Endothelial cell of umbilical vein (primary cell): ENCODE results near the gene SH3BP1. TPM values are rescaled to one million over a fixed set of nuclear protein-coding genes. Genes with fewer than 3 reads are reported as not detected.

Experiments used
- BruUV-seq: library from RNA; stranded (reverse); fragments of 400-500 nt; replicated peaks from 2 replicates; lab custom pipeline; 2021; lab: Mats Ljungman, UMichigan
- CTCF ChIA-PET: fragments of 300-600, 350-600 bp; sonication (Branson Sonifier 250); formaldehyde crosslinking; loops from one replicate; lab custom pipeline; 2021; ENCODE audit warnings: antibody characterized with exemption, inconsistent platforms; lab: Charles Lee
- POLR2A ChIA-PET: fragments of 300-600, 350-600 bp; sonication (Branson Sonifier 250); formaldehyde crosslinking; loops from one replicate; lab custom pipeline; 2021; ENCODE audit warnings: antibody characterized with exemption, inconsistent platforms; lab: Charles Lee
- DNase-seq: peaks from one replicate; pipeline ENCODE4 v3.0.0-alpha.2; 2011; ENCODE audit warnings: low read depth, low spot score
- FAIRE-seq: peaks from 2 replicates; lab custom pipeline; 2011; peaks lifted over from hg19 to GRCh38; lab: Jason Lieb, UNC
- H2AFZ ChIP-seq: 2 replicates; pipeline ENCODE4 v1.6.0; 2012; ENCODE audit warnings: low read depth, low read length, control low read depth, inconsistent platforms
- H3K27ac ChIP-seq: 2 replicates; pipeline ENCODE4 v1.5.1; 2011; ENCODE audit warnings: low read depth, mild to moderate bottlenecking, control low read depth, low read length, moderate library complexity; ENCODE audit not compliant: insufficient read depth
- H3K27me3 ChIP-seq, 2 experiments: 2 replicates each; pipeline versions ENCODE4 v1.6.0 to v1.6.1; 2011; ENCODE audit warnings: low read length in 2 of 2, mixed read lengths in 1 of 2; ENCODE audit not compliant: control insufficient read depth in 2 of 2, insufficient read depth in 2 of 2
- H3K36me3 ChIP-seq, 2 experiments: 2 replicates in 1 of 2; 3 replicates in 1 of 2; pipeline ENCODE4 v1.5.1; 2011; ENCODE audit warnings: low read length in 2 of 2, mild to moderate bottlenecking in 1 of 2, moderate library complexity in 1 of 2; ENCODE audit not compliant: control insufficient read depth in 2 of 2, insufficient read depth in 2 of 2; ENCODE audit errors: extremely low read depth in 1 of 2
- H3K4me1 ChIP-seq: 3 replicates; pipeline ENCODE4 v1.5.1; 2011; ENCODE audit warnings: mild to moderate bottlenecking, low read length; ENCODE audit not compliant: control insufficient read depth, insufficient read depth; ENCODE audit errors: extremely low read depth
- H3K4me2 ChIP-seq: 2 replicates; pipeline ENCODE4 v1.6.1; 2011; ENCODE audit warnings: low read length, control low read depth, mixed read lengths; ENCODE audit not compliant: insufficient read depth
- H3K4me3 ChIP-seq, 3 experiments: fragments of 200-600 bp in 1 of 3; sonication (generic), shearing (Covaris generic) in 1 of 3; replicated peaks in 1 of 3; 2 replicates each; pipeline ENCODE4 v1.5.1; 2011 to 2016; ENCODE audit warnings: control low read depth in 3 of 3, low read length in 3 of 3, mild to moderate bottlenecking in 2 of 3, inconsistent platforms in 1 of 3, low read depth in 1 of 3, moderate library complexity in 1 of 3; ENCODE audit not compliant: insufficient read depth in 1 of 3
- H3K79me2 ChIP-seq: 2 replicates; pipeline ENCODE4 v1.6.0; 2012; ENCODE audit warnings: low read length, inconsistent platforms; ENCODE audit not compliant: control insufficient read depth, insufficient read depth
- H3K9ac ChIP-seq: replicated peaks from 2 replicates; pipeline ENCODE3; 2011; ENCODE audit warnings: low read length, control low read depth; ENCODE audit not compliant: insufficient read depth; ENCODE audit errors: extremely low read depth
- H3K9me1 ChIP-seq: replicated peaks from 3 replicates; pipeline ENCODE4 v1.6.0; 2011; ENCODE audit warnings: mild to moderate bottlenecking, low read length; ENCODE audit not compliant: control insufficient read depth, insufficient read depth; ENCODE audit errors: extremely low read depth
- H3K9me3 ChIP-seq: replicated peaks from 2 replicates; pipeline ENCODE4 v1.5.1; 2012; ENCODE audit warnings: low read length, inconsistent platforms; ENCODE audit not compliant: control insufficient read depth, insufficient read depth
- H4K20me1 ChIP-seq: replicated peaks from 2 replicates; pipeline ENCODE3; 2011; ENCODE audit warnings: mild to moderate bottlenecking, low read length; ENCODE audit not compliant: control insufficient read depth, insufficient read depth; ENCODE audit errors: extremely low read depth
- CTCF ChIP-seq, 2 donors: IDR thresholded peaks; 1 replicate in 1 of 2; 2 replicates in 1 of 2; pipeline ENCODE4 v1.5.1; 2011; ENCODE audit warnings: low read length in 2 of 2, mild to moderate bottlenecking in 2 of 2, moderate library complexity in 2 of 2, control low read depth in 1 of 2, inconsistent platforms in 1 of 2, low read depth in 1 of 2; ENCODE audit not compliant: insufficient read depth in 1 of 2; ENCODE audit errors: extremely low read depth in 1 of 2
- EZH2 ChIP-seq: IDR thresholded peaks from 2 replicates; pipeline ENCODE4 v1.6.1; 2012; ENCODE audit warnings: borderline replicate concordance, low read depth, mild to moderate bottlenecking, moderate library complexity, low read length, inconsistent platforms; ENCODE audit not compliant: severe bottlenecking
- FOS ChIP-seq: IDR thresholded peaks from 2 replicates; pipeline ENCODE4 v1.6.1; 2011; ENCODE audit warnings: mild to moderate bottlenecking, low read length, moderate library complexity, borderline replicate concordance; ENCODE audit not compliant: insufficient read depth
- GATA2 ChIP-seq: IDR thresholded peaks from 2 replicates; pipeline ENCODE4 v1.7.0; 2011; ENCODE audit warnings: low read depth, mild to moderate bottlenecking, moderate library complexity, mixed read lengths, low read length; ENCODE audit not compliant: insufficient read length, insufficient read depth
- JUN ChIP-seq: IDR thresholded peaks from 2 replicates; pipeline ENCODE4 v1.6.1; 2011; ENCODE audit warnings: borderline replicate concordance, low read depth; ENCODE audit not compliant: insufficient read length, insufficient read depth
- MAX ChIP-seq: IDR thresholded peaks from 2 replicates; pipeline ENCODE4 v1.6.1; 2011; ENCODE audit not compliant: insufficient read depth, insufficient read length
- MYC ChIP-seq: IDR thresholded peaks from one replicate; pipeline ENCODE4 v1.6.1; 2011; ENCODE audit warnings: mild to moderate bottlenecking, low read depth, low read length
- POLR2A ChIP-seq: IDR thresholded peaks from 2 replicates; pipeline ENCODE4 v1.6.1; 2012; ENCODE audit warnings: low read depth, mild to moderate bottlenecking, control low read depth, low read length
- POLR2AphosphoS5 ChIP-seq: IDR thresholded peaks from 2 replicates; pipeline ENCODE4 v1.6.1; 2012; ENCODE audit warnings: low read depth, mild to moderate bottlenecking, control low read depth, low read length, moderate library complexity; ENCODE audit not compliant: insufficient read depth
- dilution Hi-C: fragments of 300-500 bp; cut with MboI; formaldehyde crosslinking; loops from one replicate; pipeline ENCODE4 v1.15.0; 2019; ENCODE audit warnings: low sequenced_read_pairs; ENCODE audit not compliant: extremely low pct_ligation_motif_present
- intact Hi-C: fragments of 100-400 bp; cut with micrococcal nuclease; formaldehyde crosslinking; loops from one replicate; pipeline ENCODE4 v1.10.0; 2022
- polyA plus RNA-seq, 4 experiments: library from polyadenylated mRNA; depleted of rRNA in 3 of 4; stranded (reverse) in 3 of 4; unstranded in 1 of 4; fragments of >200 nt; gene quantifications; 2 replicates each; pipeline versions ENCODE4 v1.2.1 to v1.2.3, GENCODE V29; 2011 to 2012; ENCODE audit warnings: missing spikeins in 1 of 4
- total RNA-seq: library from RNA; stranded (reverse); gene quantifications from 2 replicates; pipeline ENCODE4 v1.2.3, GENCODE V29; 2021

Gene SH3BP1
- total and polyA plus RNA-seq, 2 donors (not counting 3 experiments of a cell fraction or from before 2014, with no cell fraction given), result 2.3 to 4.3 TPM

DNA sequence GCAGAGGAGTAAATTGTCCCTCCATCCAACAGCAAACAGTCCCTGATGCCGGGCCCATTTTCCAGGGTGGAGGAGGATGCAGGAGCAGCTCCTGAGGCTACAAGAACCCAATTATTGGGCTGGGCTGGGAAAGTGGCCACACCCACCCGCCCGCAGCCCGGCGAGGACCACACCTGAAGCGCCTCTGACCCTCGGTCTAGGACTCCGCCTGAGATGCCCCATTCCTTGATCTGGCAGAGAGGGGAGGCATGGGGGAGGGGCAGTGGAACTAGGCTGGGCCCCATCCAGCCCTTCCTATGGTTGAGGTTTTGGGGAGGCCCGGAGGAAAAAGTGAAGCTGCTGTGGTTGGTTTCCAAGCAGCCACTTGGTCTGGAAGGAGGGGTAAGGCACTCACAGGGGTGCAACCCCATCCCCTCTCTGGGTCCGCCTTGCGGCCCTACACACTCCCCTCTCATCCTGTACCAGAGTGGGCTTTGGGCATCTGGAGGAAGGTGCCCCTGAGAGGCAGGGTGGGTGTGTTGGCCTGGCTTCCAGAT, 33.5 kb downstream of the SH3BP1 start:
- Histone ChIP-seq H3K27me3 (no peaks in the 10 kb centered on the region), H3K4me1 (peaks cover 5% of the 10 kb centered on the region), H3K27ac (no peak overlapping the region), H3K36me3 (peaks cover 0 to under 1% of the 10 kb centered on the region in 2 experiments), H3K4me2 (no peak overlapping the region), H4K20me1 (no peaks in the 10 kb centered on the region), H3K9ac (no peak overlapping the region), H3K9me1 (no peaks in the 10 kb centered on the region), H3K9me3 (no peaks in the 10 kb centered on the region), H3K79me2 (peaks cover 23% of the 10 kb centered on the region), H3K4me3 (no peak overlapping the region), H2AFZ (no peak overlapping the region)
- FAIRE-seq, result no peak
- no peak for TF ChIP-seq MAX
- no peak for TF ChIP-seq CTCF (IDR thresholded peaks at IDR 0.05; ENCODE audit: extremely low read depth in 1 of 2, insufficient read depth in 1 of 2, low read depth in 1 of 2, low read length in 2 of 2)
- no peak for TF ChIP-seq MYC
- TF ChIP-seq JUN, result no peak
- TF ChIP-seq EZH2, result no peak
- no peak for TF ChIP-seq FOS
- TF ChIP-seq POLR2AphosphoS5, result no peak
- TF ChIP-seq GATA2, result no peak
- TF ChIP-seq POLR2A, result no peak
- no peak for DNase-seq
- dilution Hi-C loops, result no loop called here
- POLR2A ChIA-PET, result no interaction called here
- intact Hi-C loops, result no loop called here
- CTCF ChIA-PET, result interaction anchor here (1.2 to 3.7 kb wide), 4 partner anchors 8 to 30 kb away, joined by 4 to 23 read pairs (median 20); no protein-coding TSS in a partner anchor
- BruUV-seq, result no TSS peak
